ENCODE measurements around the gene COL18A1.

GRCh38 chr21:45519182-45519581 lies 114.2 kb downstream of the COL18A1 start:
- no peak for TF ChIP-seq POLR2A (IDR thresholded peaks at IDR 0.05)
- TF ChIP-seq CTCF (IDR thresholded peaks at IDR 0.05 in 4 of 5, conservative IDR thresholded peaks at IDR 0.05 in 1 of 5): no peak
